GM12878 (cell line): ENCODE data around the gene PRKCG. TPM values are rescaled to one million over a fixed set of nuclear protein-coding genes. Genes with fewer than 3 reads are reported as not detected.

Experiments used
- ATAC-seq: fragments of 200-7000 bp; cut with Tn5 transposase; 3 replicates; pipeline ENCODE4 v1.9.1; 2020; ENCODE audit warnings: mild to moderate bottlenecking, moderate library complexity
- BruUV-seq: library from RNA; stranded (reverse); fragments of 400-500 nt; replicated peaks from 2 replicates; lab custom pipeline; 2021; lab: Mats Ljungman, UMichigan
- CTCF ChIA-PET: fragments of 300-600 bp; sonication (Branson Sonifier 250); formaldehyde crosslinking; extraction: SDS; loops from one replicate; lab custom pipeline; 2021; ENCODE audit warnings: inconsistent platforms; lab: Yijun Ruan, JAX
- POLR2A ChIA-PET: fragments of 350-600 bp; formaldehyde crosslinking; extraction: SDS; loops from one replicate; lab custom pipeline; 2021; ENCODE audit warnings: inconsistent platforms; lab: Charles Lee
- RAD21 ChIA-PET: fragments of 300-600 bp; sonication (Branson Sonifier 250); formaldehyde crosslinking; loops from one replicate; lab custom pipeline; 2023; ENCODE audit warnings: antibody characterized with exemption; ENCODE audit not compliant: unreplicated experiment; lab: Charles Lee
- SMC1A ChIA-PET: fragments of 300-600 bp; sonication (Branson Sonifier 250); formaldehyde crosslinking; loops from one replicate; lab custom pipeline; 2023; ENCODE audit not compliant: unreplicated experiment, uncharacterized antibody; lab: Charles Lee
- DNase-seq: peaks from one replicate; pipeline ENCODE4 v3.0.0-alpha.2; 2011; ENCODE audit warnings: low read depth, low spot score
- FAIRE-seq: peaks from 3 replicates; lab custom pipeline; 2011; peaks lifted over from hg19 to GRCh38; lab: Jason Lieb, UNC
- H2AFZ ChIP-seq: 2 replicates; pipeline ENCODE4 v1.6.0; 2011; ENCODE audit warnings: low read depth, low read length, control low read depth; ENCODE audit not compliant: control insufficient read depth
- H3K27ac ChIP-seq: 2 replicates; pipeline ENCODE4 v1.5.1; 2011; ENCODE audit warnings: control low read depth; ENCODE audit not compliant: control insufficient read depth, insufficient read depth
- H3K27me3 ChIP-seq, 2 experiments: replicated peaks in 1 of 2; 2 replicates each; pipeline versions ENCODE4 v1.6.0 to v1.6.1; 2011; ENCODE audit warnings: low read length in 1 of 2; ENCODE audit not compliant: control insufficient read depth in 2 of 2, insufficient read depth in 2 of 2
- H3K36me3 ChIP-seq, 2 experiments: 2 replicates each; pipeline ENCODE4 v1.5.1; 2011; ENCODE audit warnings: low read length in 1 of 2; ENCODE audit not compliant: control insufficient read depth in 2 of 2, insufficient read depth in 2 of 2
- H3K4me1 ChIP-seq: 2 replicates; pipeline ENCODE4 v1.6.1; 2011; ENCODE audit warnings: mild to moderate bottlenecking, low read length, moderate library complexity, mixed read lengths; ENCODE audit not compliant: control insufficient read depth, insufficient read depth
- H3K4me2 ChIP-seq: 2 replicates; pipeline ENCODE4 v1.6.0; 2011; ENCODE audit warnings: control low read depth; ENCODE audit not compliant: control insufficient read depth, insufficient read depth
- H3K4me3 ChIP-seq: fragments of 200-600 bp; sonication (generic); 2 replicates; pipeline ENCODE4 v1.5.1; 2016
- H3K79me2 ChIP-seq: 2 replicates; pipeline ENCODE4 v1.6.0; 2011; ENCODE audit warnings: low read length; ENCODE audit not compliant: control insufficient read depth, insufficient read depth
- H3K9ac ChIP-seq: 2 replicates; pipeline ENCODE4 v1.8.0; 2011; ENCODE audit warnings: low read length, control low read depth, mixed read lengths; ENCODE audit not compliant: control insufficient read depth, insufficient read depth
- H3K9me3 ChIP-seq: replicated peaks from 3 replicates; pipeline ENCODE4 v1.5.1; 2011; ENCODE audit warnings: mild to moderate bottlenecking, low read length; ENCODE audit not compliant: control insufficient read depth, insufficient read depth
- H4K20me1 ChIP-seq: 2 replicates; pipeline ENCODE4 v1.6.0; 2011; ENCODE audit not compliant: control insufficient read depth, insufficient read depth
- ASH2L ChIP-seq: fragments of 300-600, 200-600 bp; sonication (generic); IDR thresholded peaks from 2 replicates; pipeline ENCODE4 v1.6.1; 2017; ENCODE audit warnings: low read depth, mild to moderate bottlenecking, borderline replicate concordance
- CBFB ChIP-seq: IDR thresholded peaks from 2 replicates; pipeline ENCODE4 v1.6.1; 2016; ENCODE audit warnings: antibody characterized with exemption, low read depth
- CHD1 ChIP-seq: IDR thresholded peaks from 2 replicates; pipeline ENCODE4 v1.6.1; 2012; ENCODE audit warnings: low read depth, low read length, improper control_type of control experiment
- HDAC2 ChIP-seq: fragments of 200-600 bp; sonication (generic); IDR thresholded peaks from 2 replicates; pipeline ENCODE4 v1.6.1; 2017
- IRF5 ChIP-seq: fragments of 450-650 bp; IDR thresholded peaks from 2 replicates; pipeline ENCODE4 v1.6.1; 2017; ENCODE audit warnings: borderline replicate concordance
- KAT2A ChIP-seq: conservative IDR thresholded peaks from 2 replicates; pipeline ENCODE4 v1.6.1; 2011; ENCODE audit warnings: low read depth, low read length; ENCODE audit not compliant: control insufficient read depth
- KDM1A ChIP-seq: fragments of 200-600 bp; sonication (generic); IDR thresholded peaks from 2 replicates; pipeline ENCODE4 v1.6.1; 2016; ENCODE audit warnings: borderline replicate concordance
- MEF2B ChIP-seq: fragments of 450-650 bp; IDR thresholded peaks from 2 replicates; pipeline ENCODE4 v1.6.1; 2018; ENCODE audit warnings: mild to moderate bottlenecking, moderate library complexity; ENCODE audit not compliant: partially characterized antibody, poor library complexity, severe bottlenecking
- NFIC ChIP-seq: IDR thresholded peaks from 2 replicates; pipeline ENCODE4 v1.6.1; 2012; ENCODE audit warnings: low read depth, mild to moderate bottlenecking, inconsistent platforms, low read length, moderate library complexity
- NFXL1 ChIP-seq: fragments of 450-650 bp; IDR thresholded peaks from 2 replicates; pipeline ENCODE4 v1.6.1; 2017; ENCODE audit warnings: antibody characterized with exemption, mild to moderate bottlenecking, borderline replicate concordance
- NR2F1 ChIP-seq: fragments of 450-650 bp; conservative IDR thresholded peaks from 2 replicates; pipeline ENCODE4 v1.6.1; 2017; ENCODE audit warnings: mild to moderate bottlenecking
- SPI1 ChIP-seq: IDR thresholded peaks from 2 replicates; pipeline ENCODE4 v1.6.1; 2011; ENCODE audit warnings: low read depth, mild to moderate bottlenecking, low read length, moderate library complexity, borderline replicate concordance; ENCODE audit not compliant: insufficient read depth
- SREBF2 ChIP-seq: IDR thresholded peaks from 2 replicates; pipeline ENCODE4 v1.6.1; 2012; ENCODE audit warnings: mild to moderate bottlenecking, low read length
- TARDBP ChIP-seq: IDR thresholded peaks from 2 replicates; pipeline ENCODE4 v1.6.1; 2016; ENCODE audit warnings: borderline replicate concordance
- YY1 ChIP-seq: IDR thresholded peaks from 2 replicates; pipeline ENCODE4 v1.6.1; 2011; ENCODE audit warnings: low read depth, mild to moderate bottlenecking, low read length
- ZNF207 ChIP-seq: fragments of 450-650 bp; IDR thresholded peaks from 2 replicates; pipeline ENCODE4 v1.6.1; 2014; ENCODE audit warnings: antibody characterized with exemption, mild to moderate bottlenecking, borderline replicate concordance
- WGBS: methylation state at CpG from one replicate; pipeline ENCODE4 v1.1.6; 2016; ENCODE audit warnings: low lambda C conversion rate; ENCODE audit not compliant: insufficient replicate concordance, insufficient coverage; ENCODE audit errors: missing lambda C conversion rate; 5-methylcytosine and 5-hydroxymethylcytosine counted together
- in situ Hi-C: fragments of 300-500 bp; cut with MboI; formaldehyde crosslinking; loops from 9 replicates; pipeline ENCODE4 v1.14.3; 2018; ENCODE audit warnings: mixed read lengths
- intact Hi-C: fragments of 100-400 bp; cut with micrococcal nuclease; formaldehyde crosslinking; loops from one replicate; pipeline ENCODE4 v1.14.2; 2022; ENCODE audit not compliant: unreplicated experiment
- polyA plus RNA-seq, 11 experiments: library from polyadenylated mRNA; depleted of rRNA in 4 of 11; unstranded in 6 of 11; stranded (reverse) in 5 of 11; fragments of >200 nt; fragmentation: Nextera tagmentation in 4 of 11; fragmentation: Illumina TruSeq in 1 of 11; extraction: Ambion mirVana in 4 of 11; extraction: Trizol in 1 of 11; gene quantifications; 1 replicate in 1 of 11; 2 replicates in 10 of 11; pipeline versions ENCODE4 v1.2.1 to v1.2.3, GENCODE V29; 2011 to 2016; ENCODE audit warnings: inconsistent platforms in 2 of 11, missing spikeins in 2 of 11, low read depth in 1 of 11
- total RNA-seq, 4 experiments: library from RNA; depleted of rRNA in 3 of 4; stranded (reverse); fragments of >200 nt in 3 of 4; fragmentation: Illumina TruSeq in 1 of 4; extraction: Trizol in 1 of 4; gene quantifications; 2 replicates each; pipeline versions ENCODE4 v1.2.1 to v1.2.3, GENCODE V29; 2013 to 2021
- TF ChIP-seq, protein P1 (sequence below): fragments of 450-650 bp; IDR thresholded peaks from 2 replicates; pipeline ENCODE4 v1.6.1; 2017; ENCODE audit warnings: mild to moderate bottlenecking

PRKCG gene
- total and polyA plus RNA-seq, 10 of the 15 experiments (the other 5 are each of a cell fraction or from before 2014, with no cell fraction given): not detected

GRCh38 chr19:53912653-53913052 is 30.7 kb downstream of the PRKCG start:
- SMC1A ChIA-PET: no interaction called here
- 52% methylated on average over 18 of the region's 18 CpGs for WGBS
- no TSS peak for BruUV-seq

DNA sequence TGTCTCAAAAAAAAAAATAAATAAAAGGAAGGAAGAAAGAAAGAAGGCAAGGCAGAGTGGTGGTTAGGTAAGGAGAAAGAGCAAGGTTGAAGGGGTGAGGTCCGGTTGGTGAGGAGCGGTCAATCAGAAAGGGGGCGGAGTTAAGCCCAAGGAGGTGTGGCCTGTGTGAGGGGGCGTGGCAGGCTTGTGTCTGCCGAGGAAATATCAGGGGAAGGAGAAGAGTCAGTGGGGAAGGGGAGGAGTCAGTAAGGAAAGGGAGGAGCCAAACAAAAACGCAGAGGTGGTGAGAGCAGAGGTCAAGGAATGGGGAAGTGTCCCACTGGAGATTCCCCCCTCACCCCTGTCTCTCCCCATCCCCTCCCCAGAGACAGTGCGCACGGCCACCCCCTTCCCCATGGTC is 33.0 kb downstream of the PRKCG start:
- POLR2A ChIA-PET: no interaction called here
- whole genome bisulfite sequencing: 42% methylated on average over 6 of the region's 8 CpGs
- TF ChIP-seq NFXL1: no peak
- TF ChIP-seq CHD1: no peak
- no peak for TF ChIP-seq CBFB
- TF ChIP-seq IRF5: no peak
- no peak for TF ChIP-seq HDAC2
- no peak for TF ChIP-seq SPI1
- no peak for TF ChIP-seq MEF2B
- TF ChIP-seq SREBF2: no peak
- no peak for TF ChIP-seq ASH2L
- TF ChIP-seq KDM1A: no peak
- TF ChIP-seq TARDBP: no peak
- TF ChIP-seq YY1: no peak
- TF ChIP-seq NR2F1: no peak

More at GRCh38 chr19:53912653-53913052, 30.7 kb downstream of the PRKCG start:
- H3K4me2 ChIP-seq: no peak overlapping the region
- H3K9me3 ChIP-seq: no peaks in the 10 kb centered on the region; the same call in 2 of the 3 replicates
- H3K36me3 ChIP-seq: no peaks in the 10 kb centered on the region
- ChIA-PET POLR2A (no interaction called here), CTCF (no interaction called here), RAD21 (no interaction called here)
- no peaks in the 10 kb centered on the region for H3K27me3 ChIP-seq
- intact Hi-C loops (no loop called here), in situ Hi-C loops (no loop called here)
- H3K9ac ChIP-seq: no peak overlapping the region
- no peaks in the 10 kb centered on the region for H3K79me2 ChIP-seq
- H2AFZ ChIP-seq: no peak overlapping the region
- DNase-seq: no peak
- H3K27ac ChIP-seq: no peak overlapping the region
- H3K4me1 ChIP-seq: no peaks in the 10 kb centered on the region
- H3K4me3 ChIP-seq: no peak overlapping the region
- ATAC-seq: no peak
- no peak for TF ChIP-seq NFIC
- TF ChIP-seq, protein P1, sequence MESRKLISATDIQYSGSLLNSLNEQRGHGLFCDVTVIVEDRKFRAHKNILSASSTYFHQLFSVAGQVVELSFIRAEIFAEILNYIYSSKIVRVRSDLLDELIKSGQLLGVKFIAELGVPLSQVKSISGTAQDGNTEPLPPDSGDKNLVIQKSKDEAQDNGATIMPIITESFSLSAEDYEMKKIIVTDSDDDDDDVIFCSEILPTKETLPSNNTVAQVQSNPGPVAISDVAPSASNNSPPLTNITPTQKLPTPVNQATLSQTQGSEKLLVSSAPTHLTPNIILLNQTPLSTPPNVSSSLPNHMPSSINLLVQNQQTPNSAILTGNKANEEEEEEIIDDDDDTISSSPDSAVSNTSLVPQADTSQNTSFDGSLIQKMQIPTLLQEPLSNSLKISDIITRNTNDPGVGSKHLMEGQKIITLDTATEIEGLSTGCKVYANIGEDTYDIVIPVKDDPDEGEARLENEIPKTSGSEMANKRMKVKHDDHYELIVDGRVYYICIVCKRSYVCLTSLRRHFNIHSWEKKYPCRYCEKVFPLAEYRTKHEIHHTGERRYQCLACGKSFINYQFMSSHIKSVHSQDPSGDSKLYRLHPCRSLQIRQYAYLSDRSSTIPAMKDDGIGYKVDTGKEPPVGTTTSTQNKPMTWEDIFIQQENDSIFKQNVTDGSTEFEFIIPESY: no peak
- no peak for TF ChIP-seq ZNF207
- TF ChIP-seq KAT2A: no peak
- FAIRE-seq: no peak
- H4K20me1 ChIP-seq: no peaks in the 10 kb centered on the region

More for the DNA sequence above, 33.0 kb downstream of the PRKCG start:
- Histone ChIP-seq H3K4me3 (no peak overlapping the region), H2AFZ (no peak overlapping the region), H4K20me1 (no peaks in the 10 kb centered on the region), H3K4me2 (no peak overlapping the region), H3K27ac (no peak overlapping the region), H3K9ac (no peak overlapping the region), H3K27me3 (no peaks in the 10 kb centered on the region), H3K9me3 (no peaks in the 10 kb centered on the region; the same call in 2 of the 3 replicates), H3K36me3 (no peaks in the 10 kb centered on the region), H3K79me2 (no peaks in the 10 kb centered on the region), H3K4me1 (no peaks in the 10 kb centered on the region)
- BruUV-seq: no TSS peak
- ATAC-seq (no peak), FAIRE-seq (no peak), DNase-seq (no peak)
- in situ Hi-C loops: no loop called here
- RAD21 ChIA-PET: no interaction called here
- SMC1A ChIA-PET: interaction anchor here (0.6 kb wide), 1 partner anchor 1434 kb away, joined by 3 read pairs; no protein-coding TSS in a partner anchor
- CTCF ChIA-PET: no interaction called here
- intact Hi-C loops: no loop called here
